ENCODE data around the gene SDK1. TPM values are rescaled to one million over a fixed set of nuclear protein-coding genes. Genes with fewer than 3 reads are reported as not detected.

Gene SDK1
- total RNA-seq, 1 donor from 2014 or later = 4.3 TPM

- Mint-ChIP-seq H3K4me3 (ENCODE audit: unreplicated experiment) (no peak overlapping the region), H3K27ac (ENCODE audit: unreplicated experiment) (no peak overlapping the region), H3K4me1 (ENCODE audit: unreplicated experiment) (peaks cover 20% of the 10 kb centered on the region), H3K36me3 (ENCODE audit: low read depth, unreplicated experiment) (no peaks in the 10 kb centered on the region), H3K9me3 (ENCODE audit: unreplicated experiment) (no peaks in the 10 kb centered on the region), H3K27me3 (ENCODE audit: unreplicated experiment) (peaks cover 3% of the 10 kb centered on the region)
- DNase-seq (ENCODE audit: low spot score) = no peak
- TF ChIP-seq CTCF (IDR thresholded peaks at IDR 0.05; ENCODE audit: unreplicated experiment) = no peak
Measured at GRCh38 chr7:3455806-3456595, 154.9 kb downstream of the SDK1 start.

GRCh38 chr7:3459111-3459510 is 158.1 kb downstream of the SDK1 start:
- no peak overlapping the region for H3K27ac Mint-ChIP-seq (ENCODE audit: unreplicated experiment)
- H3K4me3 Mint-ChIP-seq (ENCODE audit: unreplicated experiment) = no peak overlapping the region
- no peak for TF ChIP-seq CTCF (IDR thresholded peaks at IDR 0.05; ENCODE audit: unreplicated experiment)
- H3K27me3 Mint-ChIP-seq (ENCODE audit: unreplicated experiment) = no peaks in the 10 kb centered on the region
- DNase-seq (ENCODE audit: low spot score) = no peak
- no peaks in the 10 kb centered on the region for H3K36me3 Mint-ChIP-seq (ENCODE audit: low read depth, unreplicated experiment)
- H3K9me3 Mint-ChIP-seq (ENCODE audit: unreplicated experiment) = no peaks in the 10 kb centered on the region
- peaks cover 9% of the 10 kb centered on the region for H3K4me1 Mint-ChIP-seq (ENCODE audit: unreplicated experiment)

GRCh38 chr7:3461923-3462322 is 160.9 kb downstream of the SDK1 start:
- Mint-ChIP-seq H3K27me3 (ENCODE audit: unreplicated experiment) (no peaks in the 10 kb centered on the region), H3K4me1 (ENCODE audit: unreplicated experiment) (peaks cover 9% of the 10 kb centered on the region), H3K9me3 (ENCODE audit: unreplicated experiment) (no peaks in the 10 kb centered on the region), H3K36me3 (ENCODE audit: low read depth, unreplicated experiment) (no peaks in the 10 kb centered on the region), H3K4me3 (ENCODE audit: unreplicated experiment) (no peak overlapping the region), H3K27ac (ENCODE audit: unreplicated experiment) (no peak overlapping the region)
- no peak for DNase-seq (ENCODE audit: low spot score)
- TF ChIP-seq CTCF (IDR thresholded peaks at IDR 0.05; ENCODE audit: unreplicated experiment) = no peak

GRCh38 chr7:3463696-3464095 is 162.6 kb downstream of the SDK1 start:
- TF ChIP-seq CTCF (IDR thresholded peaks at IDR 0.05; ENCODE audit: unreplicated experiment) = no peak
- no peak for DNase-seq (ENCODE audit: low spot score)
- Mint-ChIP-seq H3K9me3 (ENCODE audit: unreplicated experiment) (no peaks in the 10 kb centered on the region), H3K4me1 (ENCODE audit: unreplicated experiment) (peaks cover 4% of the 10 kb centered on the region), H3K27me3 (ENCODE audit: unreplicated experiment) (no peaks in the 10 kb centered on the region), H3K27ac (ENCODE audit: unreplicated experiment) (no peak overlapping the region), H3K36me3 (ENCODE audit: low read depth, unreplicated experiment) (no peaks in the 10 kb centered on the region), H3K4me3 (ENCODE audit: unreplicated experiment) (no peak overlapping the region)

- Mint-ChIP-seq H3K4me3 (ENCODE audit: unreplicated experiment) (no peak overlapping the region), H3K36me3 (ENCODE audit: low read depth, unreplicated experiment) (no peaks in the 10 kb centered on the region), H3K4me1 (ENCODE audit: unreplicated experiment) (no peaks in the 10 kb centered on the region), H3K27ac (ENCODE audit: unreplicated experiment) (no peak overlapping the region), H3K27me3 (ENCODE audit: unreplicated experiment) (no peaks in the 10 kb centered on the region), H3K9me3 (ENCODE audit: unreplicated experiment) (no peaks in the 10 kb centered on the region)
- no peak for TF ChIP-seq CTCF (IDR thresholded peaks at IDR 0.05; ENCODE audit: unreplicated experiment)
- DNase-seq (ENCODE audit: low spot score) = no peak
Measured at GRCh38 chr7:3464900-3465622, 164.0 kb downstream of the SDK1 start.

All from endothelial cell (in vitro differentiated cells).